Mucosa of descending colon (tissue), 3 donors: Measurements from ENCODE around the gene ATP13A3. TPM values are rescaled to one million over a fixed set of nuclear protein-coding genes. Genes with fewer than 3 reads are reported as not detected.
A peak's percentile ranks its signal among the peaks of the same experiment; 100 is the strongest.
"Not testable (repeated sequence)": the region's sequence is repeated elsewhere in the genome, so short reads cannot be mapped to it uniquely, and the experiment has no call there.

Source experiments
- ATAC-seq: fragments of 200-7000 bp; cut with Tn5 transposase; one replicate; pipeline ENCODE4 v1.9.1; 2020; ENCODE audit warnings: mild to moderate bottlenecking, moderate library complexity
- DNase-seq, 3 donors: peaks; one replicate each; pipeline ENCODE4 v3.0.0-alpha.2; 2020
- H3K36me3 ChIP-seq: fragments of 200-600 bp; one replicate; pipeline ENCODE4 v1.8.0; 2021; ENCODE audit warnings: low read depth, mild to moderate bottlenecking
- H3K4me1 ChIP-seq: fragments of 200-600 bp; one replicate; pipeline ENCODE4 v1.8.0; 2021; ENCODE audit warnings: low read depth, mild to moderate bottlenecking
- H3K4me3 ChIP-seq: fragments of 200-600 bp; one replicate; pipeline ENCODE4 v1.8.0; 2021; ENCODE audit warnings: mild to moderate bottlenecking
- H3K9me3 ChIP-seq: fragments of 200-600 bp; one replicate; pipeline ENCODE4 v1.8.0; 2021; ENCODE audit warnings: mild to moderate bottlenecking
- intact Hi-C, 2 donors: fragments of 100-400 bp; cut with DNase I in 1 of 2; cut with micrococcal nuclease in 1 of 2; formaldehyde crosslinking; loops; one replicate each; pipeline versions ENCODE4 v1.11.0 to v1.11.1; 2022; cut with DNase I, micrococcal nuclease
- total RNA-seq, 3 donors: library from RNA; stranded (reverse); fragmentation: NEBNext Ultra II Directional in 2 of 3; extraction: Animal tissue kit (Norgen Biotek cat#: 25700) in 2 of 3; gene quantifications; one replicate each; pipeline versions ENCODE4 v1.2.1 to v1.2.4, GENCODE V29; 2021 to 2023
- TF ChIP-seq, protein P1 (sequence below): fragments of 200-600 bp; IDR thresholded peaks from one replicate; pipeline ENCODE4 v1.8.0; 2022; ENCODE audit warnings: antibody characterized with exemption, mild to moderate bottlenecking
- donor health status: DM: no; HTN: no; CAD: no; lungs with moderate emphysema.
- donor health status: DM: no; HTN: no; CAD: no.
- donor health status: DM: no; HTN: yes; CAD: no.

ATP13A3 gene
- total RNA-seq, 3 donors from 2014 or later: 76.2 to 96.1 (median 83.9) TPM

GRCh38 chr3:194496217-194496919 is 9.6 kb upstream of the ATP13A3 start:
- no peaks in the 10 kb centered on the region for H3K9me3 ChIP-seq
- no peaks in the 10 kb centered on the region for H3K36me3 ChIP-seq
- TF ChIP-seq, protein P1, sequence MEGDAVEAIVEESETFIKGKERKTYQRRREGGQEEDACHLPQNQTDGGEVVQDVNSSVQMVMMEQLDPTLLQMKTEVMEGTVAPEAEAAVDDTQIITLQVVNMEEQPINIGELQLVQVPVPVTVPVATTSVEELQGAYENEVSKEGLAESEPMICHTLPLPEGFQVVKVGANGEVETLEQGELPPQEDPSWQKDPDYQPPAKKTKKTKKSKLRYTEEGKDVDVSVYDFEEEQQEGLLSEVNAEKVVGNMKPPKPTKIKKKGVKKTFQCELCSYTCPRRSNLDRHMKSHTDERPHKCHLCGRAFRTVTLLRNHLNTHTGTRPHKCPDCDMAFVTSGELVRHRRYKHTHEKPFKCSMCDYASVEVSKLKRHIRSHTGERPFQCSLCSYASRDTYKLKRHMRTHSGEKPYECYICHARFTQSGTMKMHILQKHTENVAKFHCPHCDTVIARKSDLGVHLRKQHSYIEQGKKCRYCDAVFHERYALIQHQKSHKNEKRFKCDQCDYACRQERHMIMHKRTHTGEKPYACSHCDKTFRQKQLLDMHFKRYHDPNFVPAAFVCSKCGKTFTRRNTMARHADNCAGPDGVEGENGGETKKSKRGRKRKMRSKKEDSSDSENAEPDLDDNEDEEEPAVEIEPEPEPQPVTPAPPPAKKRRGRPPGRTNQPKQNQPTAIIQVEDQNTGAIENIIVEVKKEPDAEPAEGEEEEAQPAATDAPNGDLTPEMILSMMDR: no peak
- ATAC-seq: peak; percentile 40
- peaks cover 30% of the 10 kb centered on the region for H3K4me1 ChIP-seq
- intact Hi-C loops: no loop called here
- DNase-seq: peak in 1 of 3 donors; percentile 57
- no peak overlapping the region for H3K4me3 ChIP-seq

DNA sequence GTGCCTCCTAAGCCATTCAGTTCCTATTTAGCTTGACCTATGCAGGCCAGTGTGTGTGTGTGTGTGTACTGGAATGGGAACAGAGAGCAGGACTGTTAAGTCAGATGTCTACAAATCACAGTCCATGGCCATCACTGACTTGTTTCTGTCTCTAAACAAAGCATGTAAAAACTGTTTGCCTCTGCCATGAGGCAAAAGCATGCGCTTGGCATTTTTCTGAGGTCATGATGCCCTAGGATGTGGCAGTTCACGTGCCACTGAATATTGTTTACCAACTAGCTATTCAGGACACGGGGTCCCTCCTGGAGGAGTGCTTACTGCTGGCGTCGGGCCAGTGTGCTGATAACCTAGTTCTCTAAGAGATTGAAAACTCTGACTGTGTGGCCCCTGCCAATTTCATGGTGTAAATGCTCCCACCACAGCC is 8.2 kb upstream of the ATP13A3 start:
- DNase-seq (peak in 1 of 3 donors; percentile 50), ATAC-seq (no peak)
- TF ChIP-seq, protein P1: no peak
- Histone ChIP-seq H3K4me3 (no peak overlapping the region), H3K36me3 (no peaks in the 10 kb centered on the region), H3K4me1 (peaks cover 30% of the 10 kb centered on the region), H3K9me3 (no peaks in the 10 kb centered on the region)
- intact Hi-C loops: no loop called here

DNA sequence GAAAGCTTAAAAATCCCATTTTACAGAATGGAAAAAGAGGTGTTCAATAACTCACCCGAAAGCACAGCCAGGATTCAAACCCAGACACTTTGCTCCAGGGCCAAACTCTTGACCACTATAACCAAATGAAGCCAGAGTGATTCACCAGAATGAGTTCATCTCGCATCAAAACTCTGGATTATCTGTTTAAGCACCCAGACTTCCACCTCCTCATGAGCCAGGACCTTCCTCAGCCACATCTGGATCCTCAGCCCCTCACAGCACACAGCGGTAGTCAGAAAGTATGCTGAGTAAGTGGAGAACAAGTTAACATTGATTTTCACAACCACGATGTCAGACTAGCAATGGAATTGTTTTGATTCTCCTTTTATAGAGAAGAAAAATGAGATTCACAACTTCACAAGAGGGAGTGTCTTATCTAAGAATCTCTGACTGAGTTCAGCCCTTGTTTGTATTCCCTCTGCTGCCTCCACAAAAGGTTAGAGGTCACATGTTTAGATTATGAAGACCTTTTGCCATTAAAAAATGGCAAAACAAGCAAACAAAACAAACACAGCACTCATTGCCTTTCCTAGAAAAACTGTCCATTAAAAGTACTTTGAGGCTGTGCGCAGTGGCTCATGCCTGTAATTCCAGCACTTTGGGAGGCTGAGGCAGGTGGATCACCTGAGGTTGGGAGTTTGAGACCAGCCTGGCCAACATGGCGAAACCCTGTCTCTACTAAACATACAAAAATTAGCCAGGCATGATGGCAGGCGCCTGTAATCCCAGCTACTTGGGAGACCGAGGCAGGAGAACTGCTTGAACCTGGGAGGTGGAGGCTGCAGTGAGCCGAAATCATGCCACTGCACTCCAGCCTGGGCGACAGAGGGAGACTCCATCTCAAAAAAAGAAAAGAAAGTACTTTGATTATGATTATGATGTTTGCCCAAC is 7.5 kb upstream of the ATP13A3 start:
- H3K36me3 ChIP-seq, H3K9me3 ChIP-seq, H3K4me3 ChIP-seq, ATAC-seq, DNase-seq, intact Hi-C loops: not testable (repeated sequence)
- H3K4me1 ChIP-seq: peaks cover 30% of the 10 kb centered on the region

- intact Hi-C loops: no loop called here
- Histone ChIP-seq H3K4me1 (peaks cover 26% of the 10 kb centered on the region), H3K9me3 (no peaks in the 10 kb centered on the region), H3K36me3 (no peaks in the 10 kb centered on the region), H3K4me3 (no peak overlapping the region)
- DNase-seq (no peak), ATAC-seq (no peak)
- TF ChIP-seq, protein P1: no peak
These were observed 5.2 kb upstream of the ATP13A3 start for GRCh38 chr3:194492001-194492400.

DNA sequence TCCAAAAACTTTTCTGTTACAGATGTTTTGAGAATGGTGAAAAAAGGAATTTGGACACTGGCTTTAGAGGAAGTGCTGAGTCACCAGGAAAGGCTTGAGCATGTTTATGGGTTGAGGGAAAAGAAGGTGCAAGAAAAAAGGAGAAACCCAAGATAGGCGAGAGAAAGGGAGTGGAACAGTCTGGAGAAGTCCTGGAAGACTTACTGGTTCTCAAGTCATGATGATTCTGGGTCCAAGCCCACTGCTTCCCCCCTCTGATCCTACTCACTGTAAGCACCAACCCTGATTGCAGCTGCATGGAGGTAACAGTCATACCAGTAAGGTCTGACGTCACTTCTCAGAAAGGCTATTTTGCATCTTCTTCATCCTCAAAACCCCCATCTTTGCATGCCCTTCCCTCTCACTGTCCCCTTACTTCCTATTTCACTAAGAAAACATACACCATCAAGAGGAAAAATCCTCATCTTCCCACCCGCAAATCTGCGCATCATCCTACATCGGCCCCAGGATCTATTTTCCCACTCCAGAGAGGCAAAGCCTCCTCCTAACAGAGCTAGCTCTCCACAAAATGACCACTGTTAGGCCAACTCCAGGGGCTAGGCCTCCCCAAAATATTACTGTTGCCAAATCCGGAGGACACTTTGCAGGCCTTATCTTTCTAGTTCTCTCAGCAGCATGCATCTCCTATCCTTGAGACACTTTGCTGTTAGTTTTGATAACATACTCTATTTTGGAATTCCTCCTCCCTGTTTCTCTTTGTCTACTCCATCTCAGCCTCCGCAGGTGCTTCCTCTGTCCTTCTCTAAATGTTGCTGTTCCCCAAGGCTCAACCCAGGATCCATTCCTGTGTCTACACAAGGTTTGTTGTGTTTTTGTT is 3.2 kb upstream of the ATP13A3 start:
- no peak overlapping the region for H3K4me3 ChIP-seq
- peaks cover 20% of the 10 kb centered on the region for H3K4me1 ChIP-seq
- TF ChIP-seq, protein P1: no peak
- no peaks in the 10 kb centered on the region for H3K36me3 ChIP-seq
- no peaks in the 10 kb centered on the region for H3K9me3 ChIP-seq
- ATAC-seq (no peak), DNase-seq (no peak)
- intact Hi-C loops: loop anchor here in 1 of 2 donors (5.0 kb wide), 1 partner anchor 97 kb away; no protein-coding TSS in a partner anchor
